GM18909 (cell line): ENCODE results near the gene PITPNM3.

Experiments
- ATAC-seq: cut with Tn5 transposase; IDR thresholded peaks from one replicate; pipeline ENCODE4 v1.9.1; 2021; ENCODE audit warnings: mild to moderate bottlenecking; ENCODE audit not compliant: unreplicated experiment, poor library complexity

PITPNM3 gene

DNA sequence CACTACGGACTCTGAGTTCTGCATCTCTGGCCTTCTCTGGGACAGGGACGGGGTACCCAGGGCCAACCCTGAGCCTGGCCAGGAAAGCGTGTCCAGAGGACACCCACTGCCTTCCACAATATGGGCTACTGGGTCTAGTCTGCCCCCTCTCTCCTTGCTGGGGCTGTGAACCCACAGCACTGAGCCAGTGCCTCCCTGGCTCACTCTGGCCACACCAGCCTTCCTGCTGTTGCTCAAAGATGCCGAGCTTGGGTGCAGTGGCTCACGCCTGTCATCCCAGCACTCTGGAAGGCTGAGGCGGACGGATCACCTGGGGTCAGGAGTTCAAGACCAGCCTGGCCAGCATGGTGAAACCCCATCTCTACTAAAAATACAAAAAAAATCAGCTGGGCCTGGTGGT is 24.8 kb downstream of the PITPNM3 start:
- ATAC-seq, result no peak

DNA sequence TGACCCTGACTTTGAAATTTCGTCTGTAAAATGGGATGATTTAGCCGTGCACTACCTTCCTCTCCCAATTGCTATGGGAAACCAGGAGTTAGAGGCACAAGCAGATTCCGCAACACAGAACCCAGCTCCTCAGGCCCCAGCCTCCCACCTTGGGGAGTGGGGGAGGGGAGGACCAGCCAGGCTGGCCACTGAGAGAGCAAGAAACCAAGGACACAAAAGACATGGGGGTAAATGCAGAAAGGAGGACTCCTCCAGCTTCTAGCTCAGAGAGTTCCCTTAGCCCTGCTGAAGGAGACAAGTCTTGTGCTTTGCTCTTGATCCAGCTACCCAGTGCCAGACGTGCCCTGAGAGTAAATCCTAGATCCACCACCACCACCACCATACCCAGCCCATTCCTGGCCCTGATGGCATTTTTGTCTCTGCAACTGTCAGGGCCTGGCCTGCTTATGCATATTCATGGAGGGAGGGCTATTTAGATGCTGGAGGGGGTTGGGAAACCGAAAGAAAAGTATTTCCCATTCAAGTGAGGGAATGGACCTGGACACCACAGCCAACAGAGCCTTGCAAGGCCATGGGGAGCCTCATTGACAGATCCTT is 25.9 kb downstream of the PITPNM3 start:
- no peak for ATAC-seq

GRCh38 chr17:6528557-6528956 is 27.8 kb downstream of the PITPNM3 start:
- ATAC-seq, result no peak

DNA sequence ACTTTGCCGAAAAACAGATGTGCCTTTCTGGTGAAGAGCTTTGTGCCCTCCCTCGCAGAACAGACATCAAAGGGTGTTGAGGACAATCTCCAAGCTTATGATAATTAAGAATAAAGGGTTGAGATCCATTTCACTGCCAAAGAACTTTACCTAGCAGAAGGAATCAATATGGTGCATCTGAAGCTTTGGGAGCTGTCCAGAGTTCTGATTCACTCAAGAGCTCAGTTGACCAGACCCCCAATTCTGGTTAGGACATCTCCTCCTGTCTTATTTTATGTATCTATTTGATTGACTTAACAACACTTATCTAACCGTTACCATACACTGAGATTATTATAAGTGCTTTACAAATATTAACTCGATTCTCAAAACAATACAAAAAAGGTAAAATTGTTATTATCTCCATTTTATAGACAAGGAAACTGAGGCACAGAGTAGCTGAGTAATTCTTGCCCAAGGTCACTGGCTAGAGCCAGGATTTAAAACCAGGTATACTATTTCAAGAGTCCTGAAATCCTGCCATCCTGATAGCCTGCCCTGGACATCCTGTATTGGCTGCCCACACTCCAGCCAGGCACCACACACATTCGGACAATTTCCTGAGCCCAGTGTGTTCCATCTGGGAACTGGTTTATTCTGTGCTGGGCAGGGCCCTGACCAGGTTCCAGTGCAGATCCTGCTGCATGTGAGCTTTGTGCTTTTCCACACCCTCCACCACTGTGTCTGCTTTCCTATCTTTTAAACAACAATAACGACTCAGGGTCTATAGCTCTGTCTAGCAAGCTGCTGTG is 29.8 kb downstream of the PITPNM3 start:
- ATAC-seq, result no peak

GRCh38 chr17:6525731-6526130 is 30.6 kb downstream of the PITPNM3 start:
- no peak for ATAC-seq

DNA sequence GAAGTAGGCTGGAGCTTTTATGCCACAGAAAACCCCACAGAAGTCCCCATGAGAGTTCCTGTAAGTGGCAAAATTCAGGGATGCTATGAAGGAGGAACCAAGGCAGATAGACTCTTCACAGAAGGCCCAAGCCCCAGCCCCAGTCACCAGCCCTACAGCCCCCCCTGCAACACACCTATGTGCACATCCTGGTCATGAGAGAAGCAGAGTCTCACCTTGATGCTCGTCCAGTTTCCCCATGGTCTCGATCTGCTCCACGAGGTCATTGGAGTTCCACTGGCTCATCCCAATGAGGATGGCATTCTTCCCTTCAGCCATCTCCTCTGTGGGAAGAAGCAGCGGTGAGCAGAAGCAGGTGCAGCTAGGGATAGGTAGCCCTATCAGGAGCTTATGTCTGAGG is 31.2 kb downstream of the PITPNM3 start:
- no peak for ATAC-seq

DNA sequence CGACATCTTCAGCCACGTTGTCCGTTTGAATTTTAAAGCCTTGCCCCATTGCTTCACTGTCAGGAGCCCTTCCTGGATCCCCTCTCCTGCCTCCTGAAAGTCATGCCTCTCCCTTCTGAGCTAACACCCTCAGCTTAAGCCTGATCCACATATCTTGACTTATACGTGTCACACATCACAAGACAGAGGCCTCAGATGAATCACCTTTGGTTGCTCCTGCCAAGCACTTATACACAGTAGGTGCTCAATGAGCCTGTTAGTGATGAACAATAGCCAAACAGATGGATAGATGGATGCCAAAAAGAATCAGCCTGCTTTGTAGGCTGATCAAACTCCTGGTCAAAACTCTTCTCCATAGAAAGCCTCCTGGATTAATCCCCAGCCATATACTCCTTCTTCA is 31.8 kb downstream of the PITPNM3 start:
- no peak for ATAC-seq

GRCh38 chr17:6523809-6524355 is 32.5 kb downstream of the PITPNM3 start:
- ATAC-seq, result no peak

GRCh38 chr17:6523330-6523729 is 33.0 kb downstream of the PITPNM3 start:
- no peak for ATAC-seq

- ATAC-seq, result no peak
Measured at GRCh38 chr17:6521586-6521985, 34.8 kb downstream of the PITPNM3 start.

GRCh38 chr17:6517062-6517461 is 39.3 kb downstream of the PITPNM3 start:
- no peak for ATAC-seq

DNA sequence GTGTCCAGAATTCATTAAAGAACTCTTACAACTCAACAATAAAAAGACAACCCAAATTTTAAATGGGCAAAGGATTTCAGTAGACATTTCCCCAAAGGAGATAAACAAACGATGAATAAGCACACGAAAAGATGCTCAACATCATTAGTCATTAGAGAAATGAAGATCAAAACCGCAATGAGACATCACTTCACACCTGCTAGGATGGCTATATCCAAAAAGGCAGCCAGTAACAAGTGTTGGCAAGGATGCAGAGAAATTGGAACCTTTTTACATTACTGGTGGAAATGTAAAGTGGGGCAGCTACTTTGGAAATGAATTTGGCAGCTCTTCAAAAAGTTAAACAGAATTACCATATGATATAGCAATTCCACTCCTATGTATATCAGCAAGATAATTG is 42.0 kb downstream of the PITPNM3 start:
- no peak for ATAC-seq

GRCh38 chr17:6512552-6512951 is 43.8 kb downstream of the PITPNM3 start:
- no peak for ATAC-seq

DNA sequence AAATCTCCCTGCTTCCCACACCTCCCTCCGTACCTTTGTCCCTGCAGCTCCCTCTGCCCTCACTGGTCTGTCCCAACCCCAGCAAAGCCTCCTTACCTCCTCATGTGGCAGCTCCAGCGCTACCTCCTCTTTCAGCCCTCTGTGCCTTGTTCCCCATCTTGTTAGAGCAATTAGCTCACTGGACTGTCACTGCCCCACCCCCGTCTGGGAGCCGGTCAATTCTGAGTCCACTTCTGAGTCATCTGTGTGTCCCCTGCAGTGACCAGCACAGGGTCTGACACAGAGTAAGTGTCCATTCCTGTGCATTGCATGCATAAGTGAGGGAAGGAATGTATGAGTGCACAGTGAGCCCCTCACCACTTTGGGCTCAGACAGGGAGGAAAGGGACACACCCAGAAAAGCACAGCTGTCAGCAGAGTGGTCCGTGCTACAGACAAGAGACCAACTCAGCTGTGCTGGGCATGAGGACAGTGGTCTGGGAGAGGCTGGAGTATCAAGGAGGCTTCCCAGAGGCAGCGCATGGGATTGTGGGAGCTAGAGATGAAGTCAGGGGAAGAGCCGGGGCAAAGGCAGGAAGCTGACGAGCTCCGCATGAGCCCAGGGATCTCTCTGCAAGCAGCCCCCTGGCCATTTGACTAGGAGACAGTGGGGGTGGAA is 45.9 kb downstream of the PITPNM3 start:
- no peak for ATAC-seq

DNA sequence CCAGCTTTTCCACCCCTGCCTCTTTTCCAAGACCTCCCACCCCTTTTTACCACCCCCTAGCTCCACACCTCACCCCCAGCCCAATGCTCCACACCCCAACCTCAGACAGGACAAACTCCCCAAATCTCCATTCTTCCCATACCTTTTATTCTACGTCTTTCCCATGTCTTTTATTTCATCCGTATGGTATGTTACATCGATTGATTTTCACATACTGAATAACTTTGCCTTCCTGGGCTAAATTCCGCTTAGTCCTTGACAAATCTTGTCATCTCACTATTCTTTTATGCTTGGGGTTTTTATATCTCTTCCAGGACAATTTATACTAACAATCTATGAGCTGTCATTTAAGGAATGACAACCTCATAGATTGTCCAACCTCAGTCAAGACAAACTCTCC is 46.4 kb downstream of the PITPNM3 start:
- ATAC-seq, result no peak

- ATAC-seq, result no peak
Measured at GRCh38 chr17:6509031-6509771, 47.2 kb downstream of the PITPNM3 start.

GRCh38 chr17:6508519-6509030 is 47.8 kb downstream of the PITPNM3 start:
- no peak for ATAC-seq

DNA sequence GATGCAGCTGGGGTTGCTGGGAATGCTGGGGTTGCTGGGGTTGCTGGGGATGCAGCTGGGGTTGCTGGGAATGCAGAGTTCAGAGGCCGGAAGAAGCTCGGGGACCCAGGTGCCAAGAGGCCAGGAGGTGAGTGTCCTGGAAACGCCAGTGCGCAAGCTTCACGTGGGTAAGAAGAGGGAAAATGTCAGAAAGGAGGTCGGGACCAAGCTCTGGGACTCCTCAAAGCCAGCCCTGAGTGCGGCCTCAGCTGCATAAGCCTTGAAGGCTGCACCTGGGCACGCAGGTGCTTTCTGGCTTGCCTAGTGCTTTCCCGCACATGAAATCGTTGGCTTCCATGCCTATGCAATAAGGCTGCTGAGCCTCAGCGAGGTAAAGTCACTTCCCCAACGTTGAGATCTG is 48.3 kb downstream of the PITPNM3 start:
- no peak for ATAC-seq

DNA sequence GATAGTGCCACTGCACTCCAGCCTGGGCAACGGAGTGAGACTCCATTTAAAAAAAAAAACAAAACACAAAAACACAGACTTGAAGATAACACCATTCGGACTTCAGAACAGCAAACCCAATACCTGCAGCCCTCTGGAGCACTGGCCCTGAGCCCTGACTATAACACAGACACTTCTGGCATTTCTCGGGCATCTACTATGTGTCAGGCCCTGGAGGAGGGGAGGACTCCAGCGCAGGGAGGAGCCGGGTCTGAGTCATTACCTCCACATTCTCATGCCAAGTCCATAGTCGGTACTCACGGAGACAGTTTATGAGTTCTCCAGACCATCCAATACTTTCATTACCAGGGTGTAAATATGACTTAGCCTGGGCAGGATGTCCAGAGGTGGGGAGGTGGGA is 48.8 kb downstream of the PITPNM3 start:
- no peak for ATAC-seq

DNA sequence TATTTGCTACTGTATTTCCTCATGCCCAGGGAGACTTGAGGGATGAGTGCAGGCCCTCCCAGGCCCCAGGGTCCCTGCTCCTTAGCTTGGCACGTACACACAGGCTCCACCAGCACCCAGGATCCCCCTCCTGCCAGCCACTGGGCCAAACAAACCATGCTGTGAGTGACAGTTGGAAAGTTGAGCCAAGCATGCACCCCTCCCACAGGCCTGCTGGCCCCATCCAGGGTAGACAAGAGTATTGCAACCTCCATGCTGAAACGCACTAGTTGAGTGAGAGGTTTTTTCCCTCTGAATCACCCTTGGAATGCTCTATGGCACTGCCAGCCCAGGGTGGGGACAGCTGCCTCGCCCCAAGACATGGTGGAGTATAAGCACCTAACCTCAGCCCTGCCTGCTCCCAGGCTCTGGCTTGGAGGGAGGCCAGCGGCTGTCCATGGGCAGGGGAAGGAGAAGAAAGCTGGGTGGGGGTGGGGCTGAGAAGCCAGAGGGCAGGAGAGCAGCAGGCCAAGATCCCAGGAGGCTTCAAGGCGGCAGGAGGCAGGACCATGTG is 49.6 kb downstream of the PITPNM3 start:
- no peak for ATAC-seq
